Esophagus (tissue), 2 donors: ENCODE results near the gene ARSB. TPM values are rescaled to one million over a fixed set of nuclear protein-coding genes. Genes with fewer than 3 reads are reported as not detected.

Experiments used
- H3K27ac ChIP-seq, 2 donors: one replicate each; pipeline ENCODE4 v1.5.1; 2013; ENCODE audit warnings: low read depth in 2 of 2, mild to moderate bottlenecking in 2 of 2, inconsistent platforms in 1 of 2, low read length in 1 of 2, moderate library complexity in 1 of 2
- H3K27me3 ChIP-seq, 2 donors: one replicate each; pipeline ENCODE4 v1.6.1; 2013; ENCODE audit warnings: low read length in 2 of 2, control low read depth in 1 of 2, mild to moderate bottlenecking in 1 of 2; ENCODE audit not compliant: insufficient read depth in 2 of 2, control insufficient read depth in 1 of 2
- H3K36me3 ChIP-seq, 2 donors: one replicate each; pipeline ENCODE4 v1.6.1; 2013; ENCODE audit warnings: low read length in 1 of 2; ENCODE audit not compliant: control insufficient read depth in 2 of 2, insufficient read depth in 2 of 2
- H3K4me1 ChIP-seq, 2 donors: one replicate each; pipeline ENCODE4 v1.6.1; 2013; ENCODE audit warnings: low read length in 1 of 2; ENCODE audit not compliant: control insufficient read depth in 2 of 2, insufficient read depth in 2 of 2
- H3K4me3 ChIP-seq, 2 donors: one replicate each; pipeline ENCODE4 v1.5.1; 2013; ENCODE audit warnings: low read length in 2 of 2, mild to moderate bottlenecking in 2 of 2, low read depth in 1 of 2, moderate library complexity in 1 of 2
- H3K9me3 ChIP-seq, 2 donors: one replicate each; pipeline ENCODE4 v1.6.1; 2013; ENCODE audit warnings: mild to moderate bottlenecking in 2 of 2, low read depth in 1 of 2, low read length in 1 of 2, moderate library complexity in 1 of 2; ENCODE audit not compliant: control insufficient read depth in 2 of 2, insufficient read depth in 1 of 2
- WGBS, 2 donors: extraction: QIAGEN DNeasy Blood & Tissue Kit; methylation state at CpG; one replicate each; pipeline ENCODE4 v1.1.7; 2013; 5-methylcytosine and 5-hydroxymethylcytosine counted together
- polyA plus RNA-seq, 2 donors: library from polyadenylated mRNA; stranded (reverse); fragments of 200-250 nt; gene quantifications; one replicate each; pipeline ENCODE4 v1.2.3, GENCODE V29; 2013
- donor health status: healthy with polysubstance abuse.
- donor health status: Bipolar disorder and iron deficiency.

Gene ARSB
- polyA plus RNA-seq, 2 donors, result 0.61 to 1.7 TPM

GRCh38 chr5:78838753-78839152 lies 146.4 kb downstream of the ARSB start:
- WGBS, 2 donors, result 94 to 96% methylated on average over 3 of the region's 3 CpGs
- Histone ChIP-seq H3K9me3 (no peaks in the 10 kb centered on the region), H3K27me3 (no peaks in the 10 kb centered on the region), H3K36me3 (no peaks in the 10 kb centered on the region), H3K4me1 (peaks cover 0 to 2% of the 10 kb centered on the region in 2 donors), H3K4me3 (no peak overlapping the region), H3K27ac (no peak overlapping the region)

- Histone ChIP-seq H3K4me1 (peaks cover 0 to 2% of the 10 kb centered on the region in 2 donors), H3K27ac (no peak overlapping the region), H3K4me3 (no peak overlapping the region), H3K9me3 (no peaks in the 10 kb centered on the region), H3K36me3 (no peaks in the 10 kb centered on the region), H3K27me3 (no peaks in the 10 kb centered on the region)
- WGBS, 2 donors, result 93% methylated on average over 5 of the region's 5 CpGs
Measured at GRCh38 chr5:78837836-78838235, 147.3 kb downstream of the ARSB start.

- H3K9me3 ChIP-seq, result no peaks in the 10 kb centered on the region
- peaks cover 0 to 2% of the 10 kb centered on the region in 2 donors for H3K4me1 ChIP-seq
- H3K4me3 ChIP-seq, result no peak overlapping the region
- WGBS, 2 donors, result 86 to 93% methylated on average over 9 of the region's 9 CpGs
- H3K27me3 ChIP-seq, result no peaks in the 10 kb centered on the region
- H3K27ac ChIP-seq, result no peak overlapping the region
- no peaks in the 10 kb centered on the region for H3K36me3 ChIP-seq
Measured at GRCh38 chr5:78835176-78835575, 149.9 kb downstream of the ARSB start.

GRCh38 chr5:78833284-78833683 lies 151.8 kb downstream of the ARSB start:
- 91 to 93% methylated on average over 3 of the region's 3 CpGs for WGBS, 2 donors
- Histone ChIP-seq H3K9me3 (peaks cover 0 to 2% of the 10 kb centered on the region in 2 donors), H3K27ac (no peak overlapping the region), H3K4me3 (no peak overlapping the region), H3K27me3 (peaks cover 0 to 2% of the 10 kb centered on the region in 2 donors), H3K36me3 (no peaks in the 10 kb centered on the region), H3K4me1 (peaks cover 0 to 2% of the 10 kb centered on the region in 2 donors)

- Histone ChIP-seq H3K4me3 (no peak overlapping the region), H3K27me3 (peaks cover 0 to 2% of the 10 kb centered on the region in 2 donors), H3K9me3 (peaks cover 0 to 2% of the 10 kb centered on the region in 2 donors), H3K36me3 (no peaks in the 10 kb centered on the region), H3K27ac (no peak overlapping the region), H3K4me1 (no peaks in the 10 kb centered on the region)
- WGBS, 2 donors, result 40 to 58% methylated on average over 8 of the region's 8 CpGs
Measured at GRCh38 chr5:78830528-78831046, 154.5 kb downstream of the ARSB start.

GRCh38 chr5:78829811-78830527 lies 155.1 kb downstream of the ARSB start:
- Histone ChIP-seq H3K36me3 (no peaks in the 10 kb centered on the region), H3K9me3 (peaks cover 0 to 2% of the 10 kb centered on the region in 2 donors), H3K4me3 (no peak overlapping the region), H3K4me1 (no peaks in the 10 kb centered on the region), H3K27me3 (peaks cover 0 to 2% of the 10 kb centered on the region in 2 donors), H3K27ac (no peak overlapping the region)
- 45 to 52% methylated on average over 6 of the region's 6 CpGs for WGBS, 2 donors

GRCh38 chr5:78827725-78828124 lies 157.4 kb downstream of the ARSB start:
- Histone ChIP-seq H3K9me3 (peaks cover 0 to 2% of the 10 kb centered on the region in 2 donors), H3K27me3 (peaks cover 0 to 2% of the 10 kb centered on the region in 2 donors), H3K4me1 (no peaks in the 10 kb centered on the region), H3K36me3 (no peaks in the 10 kb centered on the region), H3K27ac (no peak overlapping the region), H3K4me3 (no peak overlapping the region)
- 67 to 71% methylated on average over 4 of the region's 4 CpGs for WGBS, 2 donors

- Histone ChIP-seq H3K4me3 (no peak overlapping the region), H3K9me3 (peaks cover 0 to 2% of the 10 kb centered on the region in 2 donors), H3K4me1 (no peaks in the 10 kb centered on the region), H3K36me3 (no peaks in the 10 kb centered on the region), H3K27ac (no peak overlapping the region), H3K27me3 (peaks cover 0 to 2% of the 10 kb centered on the region in 2 donors)
- 31 to 44% methylated on average over 2 of the region's 2 CpGs for WGBS, 2 donors
Measured at GRCh38 chr5:78824831-78825281, 160.3 kb downstream of the ARSB start.

GRCh38 chr5:78823196-78823595 lies 161.9 kb downstream of the ARSB start:
- H3K9me3 ChIP-seq, result no peaks in the 10 kb centered on the region
- no peaks in the 10 kb centered on the region for H3K27me3 ChIP-seq
- H3K4me1 ChIP-seq, result no peaks in the 10 kb centered on the region
- no peaks in the 10 kb centered on the region for H3K36me3 ChIP-seq
- H3K4me3 ChIP-seq, result no peak overlapping the region
- H3K27ac ChIP-seq, result no peak overlapping the region
- 95 to 99% methylated on average over 1 of the region's 1 CpG for WGBS, 2 donors
